ENCODE measurements around the gene MYO5B. TPM values are rescaled to one million over a fixed set of nuclear protein-coding genes. Genes with fewer than 3 reads are reported as not detected.

The MYO5B gene
- total and polyA plus RNA-seq, 9 of the 15 experiments (the other 6 are each of a cell fraction or from before 2014, with no cell fraction given), result 0.07 to 0.42 (median 0.28) TPM

DNA sequence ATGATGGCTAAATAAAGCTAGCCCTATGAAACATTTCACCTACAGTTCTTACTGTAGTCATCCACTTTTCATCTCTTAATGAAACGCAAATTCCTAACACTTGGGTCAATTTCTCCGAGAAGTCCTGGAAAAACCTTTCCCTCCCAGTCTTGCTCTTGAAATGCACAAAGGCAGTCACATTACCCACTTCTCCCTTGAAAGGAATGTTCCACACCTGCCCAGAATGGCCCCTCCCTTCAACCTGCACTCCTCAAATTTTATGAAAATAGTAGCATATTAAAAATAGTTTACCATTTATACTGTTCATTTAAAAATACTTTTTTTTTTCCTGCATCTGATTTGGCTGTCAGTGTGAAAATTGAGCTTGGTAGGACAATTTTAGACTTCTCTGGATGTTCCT, 316.9 kb downstream of the MYO5B start (continued):
- TF ChIP-seq, protein P1, sequence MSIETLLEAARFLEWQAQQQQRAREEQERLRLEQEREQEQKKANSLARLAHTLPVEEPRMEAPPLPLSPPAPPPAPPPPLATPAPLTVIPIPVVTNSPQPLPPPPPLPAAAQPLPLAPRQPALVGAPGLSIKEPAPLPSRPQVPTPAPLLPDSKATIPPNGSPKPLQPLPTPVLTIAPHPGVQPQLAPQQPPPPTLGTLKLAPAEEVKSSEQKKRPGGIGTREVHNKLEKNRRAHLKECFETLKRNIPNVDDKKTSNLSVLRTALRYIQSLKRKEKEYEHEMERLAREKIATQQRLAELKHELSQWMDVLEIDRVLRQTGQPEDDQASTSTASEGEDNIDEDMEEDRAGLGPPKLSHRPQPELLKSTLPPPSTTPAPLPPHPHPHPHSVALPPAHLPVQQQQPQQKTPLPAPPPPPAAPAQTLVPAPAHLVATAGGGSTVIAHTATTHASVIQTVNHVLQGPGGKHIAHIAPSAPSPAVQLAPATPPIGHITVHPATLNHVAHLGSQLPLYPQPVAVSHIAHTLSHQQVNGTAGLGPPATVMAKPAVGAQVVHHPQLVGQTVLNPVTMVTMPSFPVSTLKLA (conservative IDR thresholded peaks at IDR 0.05), result no peak
- TF ChIP-seq, protein P2, sequence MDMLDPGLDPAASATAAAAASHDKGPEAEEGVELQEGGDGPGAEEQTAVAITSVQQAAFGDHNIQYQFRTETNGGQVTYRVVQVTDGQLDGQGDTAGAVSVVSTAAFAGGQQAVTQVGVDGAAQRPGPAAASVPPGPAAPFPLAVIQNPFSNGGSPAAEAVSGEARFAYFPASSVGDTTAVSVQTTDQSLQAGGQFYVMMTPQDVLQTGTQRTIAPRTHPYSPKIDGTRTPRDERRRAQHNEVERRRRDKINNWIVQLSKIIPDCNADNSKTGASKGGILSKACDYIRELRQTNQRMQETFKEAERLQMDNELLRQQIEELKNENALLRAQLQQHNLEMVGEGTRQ (CRISPR knock-in tag; IDR thresholded peaks at IDR 0.05), result no peak
- TF ChIP-seq SPI1 (IDR thresholded peaks at IDR 0.05; ENCODE audit: borderline replicate concordance, low read depth, low read length), result no peak
- TF ChIP-seq MCM5 (IDR thresholded peaks at IDR 0.05; ENCODE audit: low read depth), result no peak
- no peak for TF ChIP-seq YBX1 (IDR thresholded peaks at IDR 0.05)
- TF ChIP-seq, protein P3, sequence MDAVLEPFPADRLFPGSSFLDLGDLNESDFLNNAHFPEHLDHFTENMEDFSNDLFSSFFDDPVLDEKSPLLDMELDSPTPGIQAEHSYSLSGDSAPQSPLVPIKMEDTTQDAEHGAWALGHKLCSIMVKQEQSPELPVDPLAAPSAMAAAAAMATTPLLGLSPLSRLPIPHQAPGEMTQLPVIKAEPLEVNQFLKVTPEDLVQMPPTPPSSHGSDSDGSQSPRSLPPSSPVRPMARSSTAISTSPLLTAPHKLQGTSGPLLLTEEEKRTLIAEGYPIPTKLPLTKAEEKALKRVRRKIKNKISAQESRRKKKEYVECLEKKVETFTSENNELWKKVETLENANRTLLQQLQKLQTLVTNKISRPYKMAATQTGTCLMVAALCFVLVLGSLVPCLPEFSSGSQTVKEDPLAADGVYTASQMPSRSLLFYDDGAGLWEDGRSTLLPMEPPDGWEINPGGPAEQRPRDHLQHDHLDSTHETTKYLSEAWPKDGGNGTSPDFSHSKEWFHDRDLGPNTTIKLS (IDR thresholded peaks at IDR 0.05; ENCODE audit: borderline replicate concordance, low read depth), result no peak
- TF ChIP-seq, protein P4, sequence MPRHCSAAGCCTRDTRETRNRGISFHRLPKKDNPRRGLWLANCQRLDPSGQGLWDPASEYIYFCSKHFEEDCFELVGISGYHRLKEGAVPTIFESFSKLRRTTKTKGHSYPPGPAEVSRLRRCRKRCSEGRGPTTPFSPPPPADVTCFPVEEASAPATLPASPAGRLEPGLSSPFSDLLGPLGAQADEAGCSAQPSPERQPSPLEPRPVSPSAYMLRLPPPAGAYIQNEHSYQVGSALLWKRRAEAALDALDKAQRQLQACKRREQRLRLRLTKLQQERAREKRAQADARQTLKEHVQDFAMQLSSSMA (CRISPR knock-in tag; IDR thresholded peaks at IDR 0.05), result no peak
- no peak for TF ChIP-seq MXI1 (IDR thresholded peaks at IDR 0.05; ENCODE audit: low read depth, low read length)
- TF ChIP-seq, protein P5, sequence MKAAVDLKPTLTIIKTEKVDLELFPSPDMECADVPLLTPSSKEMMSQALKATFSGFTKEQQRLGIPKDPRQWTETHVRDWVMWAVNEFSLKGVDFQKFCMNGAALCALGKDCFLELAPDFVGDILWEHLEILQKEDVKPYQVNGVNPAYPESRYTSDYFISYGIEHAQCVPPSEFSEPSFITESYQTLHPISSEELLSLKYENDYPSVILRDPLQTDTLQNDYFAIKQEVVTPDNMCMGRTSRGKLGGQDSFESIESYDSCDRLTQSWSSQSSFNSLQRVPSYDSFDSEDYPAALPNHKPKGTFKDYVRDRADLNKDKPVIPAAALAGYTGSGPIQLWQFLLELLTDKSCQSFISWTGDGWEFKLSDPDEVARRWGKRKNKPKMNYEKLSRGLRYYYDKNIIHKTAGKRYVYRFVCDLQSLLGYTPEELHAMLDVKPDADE (conservative IDR thresholded peaks at IDR 0.05; ENCODE audit: control insufficient read depth, low read depth, low read length), result no peak
- no peak for TF ChIP-seq SUPT5H (IDR thresholded peaks at IDR 0.05)
